GM21717 (cell line): ENCODE measurements around the gene UBXN1.

ENCODE experiments used
- ATAC-seq: cut with Tn5 transposase; IDR thresholded peaks from one replicate; pipeline ENCODE4 v1.9.1; 2021; ENCODE audit warnings: mild to moderate bottlenecking, moderate library complexity; ENCODE audit not compliant: unreplicated experiment

The UBXN1 gene, protein sequence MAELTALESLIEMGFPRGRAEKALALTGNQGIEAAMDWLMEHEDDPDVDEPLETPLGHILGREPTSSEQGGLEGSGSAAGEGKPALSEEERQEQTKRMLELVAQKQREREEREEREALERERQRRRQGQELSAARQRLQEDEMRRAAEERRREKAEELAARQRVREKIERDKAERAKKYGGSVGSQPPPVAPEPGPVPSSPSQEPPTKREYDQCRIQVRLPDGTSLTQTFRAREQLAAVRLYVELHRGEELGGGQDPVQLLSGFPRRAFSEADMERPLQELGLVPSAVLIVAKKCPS

DNA sequence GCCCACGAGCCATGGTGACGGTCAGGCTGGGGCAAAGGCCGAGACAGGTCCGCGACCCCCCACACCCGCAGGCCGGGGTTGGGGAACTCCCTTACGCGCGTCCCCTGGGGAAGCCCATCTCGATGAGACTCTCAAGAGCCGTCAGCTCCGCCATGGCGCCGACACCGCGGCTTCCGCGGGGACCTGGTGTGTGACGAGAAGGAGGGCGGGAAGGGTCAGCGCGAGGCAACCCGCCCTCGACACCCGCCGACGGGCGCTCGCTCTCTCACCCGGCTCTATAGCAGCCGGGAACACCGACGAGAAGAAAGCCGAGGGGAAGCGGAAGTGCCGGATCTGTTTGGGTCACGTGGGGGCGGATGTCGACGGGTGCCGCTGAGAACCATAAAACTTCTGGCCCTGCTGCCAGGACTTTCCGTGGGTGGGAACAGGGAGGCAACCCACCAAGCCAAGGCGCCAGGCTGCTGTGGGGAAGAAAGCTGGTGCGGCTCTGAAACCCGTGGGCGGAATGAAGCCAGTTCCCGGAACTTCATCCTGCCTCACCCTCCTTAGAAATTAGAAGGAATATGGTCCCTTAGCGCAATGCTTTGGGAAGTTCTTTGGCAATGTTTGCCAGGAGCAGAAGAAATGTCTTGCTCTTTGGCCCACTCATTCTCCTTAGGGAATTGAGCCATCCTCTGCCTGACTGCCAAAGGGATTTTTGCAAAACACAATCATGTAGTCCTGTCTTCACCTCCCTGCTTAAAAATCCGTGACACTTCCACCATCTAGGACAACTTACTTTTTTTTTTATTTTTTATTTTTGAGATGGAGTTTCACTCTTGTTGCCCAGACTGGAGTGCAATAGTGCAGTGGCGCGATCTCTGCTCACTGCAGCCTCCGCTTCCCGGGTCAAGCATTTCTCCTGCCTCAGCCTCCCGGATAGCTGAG lies at the start of gene UBXN1:
Gene UBXN1 (minus strand): TSS at position 304 of the 927 bp plus-strand sequence. CDS start 150 bp downstream, at position 154.
- ATAC-seq: peak; percentile 54

- peak; percentile 12 for ATAC-seq
Measured at GRCh38 chr11:62728171-62728988, 49.5 kb upstream of the UBXN1 start, which contains the start of gene TTC9C. TTC9C (plus strand) TSS chr11:62728486; CDS start chr11:62728849, 363 bp downstream.

DNA sequence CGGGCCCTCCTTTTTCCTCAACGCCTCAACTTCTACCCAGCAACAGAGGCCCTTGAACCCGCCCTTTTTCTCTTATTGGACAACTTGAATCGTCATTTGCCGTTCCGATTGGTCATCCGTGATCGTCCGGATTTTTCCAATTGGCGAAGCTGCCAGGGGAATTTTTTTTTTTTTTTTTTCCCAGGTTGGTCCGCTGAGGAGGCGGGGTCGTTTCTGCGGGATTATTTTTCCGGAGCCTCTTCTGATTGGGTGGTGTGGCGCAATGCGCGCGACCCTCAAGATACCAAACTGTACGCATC lies 48.9 kb upstream of the UBXN1 start:
- peak; percentile 53 for ATAC-seq

GRCh38 chr11:62727165-62727871 lies 48.4 kb upstream of the UBXN1 start, which contains the start of gene HNRNPUL2:
HNRNPUL2 (minus strand) TSS chr11:62727457; CDS start chr11:62727156, 301 bp downstream.
- ATAC-seq: peak; percentile 63

- no peak for ATAC-seq
Measured at GRCh38 chr11:62726915-62727164, 48.0 kb upstream of the UBXN1 start.

- peak; percentile 4 for ATAC-seq
Measured at GRCh38 chr11:62726156-62726914, 47.5 kb upstream of the UBXN1 start.

DNA sequence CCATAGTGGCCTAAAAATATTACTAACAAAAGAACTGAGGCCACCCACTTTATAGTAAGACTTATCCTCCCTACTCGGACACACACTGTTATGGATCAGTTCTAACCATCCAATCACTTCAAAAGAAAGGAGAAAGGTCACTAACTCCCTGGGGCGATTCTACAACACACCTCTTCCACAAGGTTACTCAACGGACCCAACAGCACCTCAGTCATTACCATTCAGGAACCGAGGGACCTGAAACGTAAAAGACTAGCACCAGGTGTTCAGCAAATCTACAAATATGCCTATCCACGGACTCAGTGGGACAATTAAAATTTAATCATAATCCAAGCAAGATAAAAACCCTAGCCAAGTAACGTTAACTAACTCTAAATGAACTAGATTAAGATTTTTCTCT lies 46.8 kb upstream of the UBXN1 start:
- ATAC-seq: no peak

DNA sequence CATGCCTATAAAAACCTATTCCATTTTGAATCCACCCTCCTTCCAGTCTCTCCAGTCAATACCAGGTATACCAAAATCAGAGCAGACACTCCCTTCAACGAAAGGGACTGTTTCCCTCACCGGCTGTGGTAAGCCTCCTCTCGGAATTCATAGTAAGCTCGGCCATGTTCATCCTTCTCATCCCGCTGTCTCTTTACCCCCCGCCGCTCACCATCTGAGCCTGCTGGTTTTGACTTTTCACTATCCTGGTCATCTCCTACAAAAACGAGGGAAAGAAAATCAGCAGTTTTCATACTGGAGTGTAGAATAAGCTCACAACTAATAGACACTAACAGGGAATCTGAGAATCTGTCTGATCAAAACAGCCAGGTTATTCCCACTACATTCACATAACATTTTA lies 45.3 kb upstream of the UBXN1 start:
- no peak for ATAC-seq

GRCh38 chr11:62721994-62722393 lies 43.1 kb upstream of the UBXN1 start:
- ATAC-seq: no peak

DNA sequence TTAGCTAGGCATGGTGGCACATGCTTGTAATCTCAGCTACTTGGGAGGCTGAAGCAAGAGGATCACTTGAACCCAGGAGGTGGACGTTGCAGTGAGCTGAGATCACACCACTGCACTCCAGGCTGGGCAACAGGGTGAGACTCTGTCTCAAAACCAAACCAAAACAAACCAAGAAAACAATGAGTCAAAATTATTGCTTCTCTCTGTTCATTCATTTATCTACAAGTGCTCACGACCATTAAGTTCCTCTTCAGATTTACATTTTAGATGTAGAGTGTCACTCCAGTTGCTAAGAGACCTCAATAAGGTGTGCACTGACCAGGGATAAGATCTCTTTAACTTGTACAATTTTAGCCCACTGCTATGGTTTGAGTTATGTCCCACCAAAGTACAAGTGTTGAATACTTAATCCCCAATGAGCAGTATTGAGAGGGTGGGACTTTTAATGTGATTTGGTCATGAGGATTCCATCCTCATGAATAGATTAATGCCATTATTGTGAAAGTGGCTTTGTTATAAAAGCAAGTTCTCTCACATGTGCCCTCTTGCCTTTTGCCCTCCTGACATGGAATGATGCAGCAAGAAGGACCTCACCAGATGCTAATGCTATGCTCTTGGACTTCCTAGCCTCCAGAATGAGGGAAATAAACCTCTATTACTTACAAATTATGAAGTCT lies 40.6 kb upstream of the UBXN1 start:
- ATAC-seq: no peak

GRCh38 chr11:62716816-62717215 lies 37.9 kb upstream of the UBXN1 start:
- no peak for ATAC-seq

GRCh38 chr11:62716206-62716605 lies 37.3 kb upstream of the UBXN1 start:
- no peak for ATAC-seq

DNA sequence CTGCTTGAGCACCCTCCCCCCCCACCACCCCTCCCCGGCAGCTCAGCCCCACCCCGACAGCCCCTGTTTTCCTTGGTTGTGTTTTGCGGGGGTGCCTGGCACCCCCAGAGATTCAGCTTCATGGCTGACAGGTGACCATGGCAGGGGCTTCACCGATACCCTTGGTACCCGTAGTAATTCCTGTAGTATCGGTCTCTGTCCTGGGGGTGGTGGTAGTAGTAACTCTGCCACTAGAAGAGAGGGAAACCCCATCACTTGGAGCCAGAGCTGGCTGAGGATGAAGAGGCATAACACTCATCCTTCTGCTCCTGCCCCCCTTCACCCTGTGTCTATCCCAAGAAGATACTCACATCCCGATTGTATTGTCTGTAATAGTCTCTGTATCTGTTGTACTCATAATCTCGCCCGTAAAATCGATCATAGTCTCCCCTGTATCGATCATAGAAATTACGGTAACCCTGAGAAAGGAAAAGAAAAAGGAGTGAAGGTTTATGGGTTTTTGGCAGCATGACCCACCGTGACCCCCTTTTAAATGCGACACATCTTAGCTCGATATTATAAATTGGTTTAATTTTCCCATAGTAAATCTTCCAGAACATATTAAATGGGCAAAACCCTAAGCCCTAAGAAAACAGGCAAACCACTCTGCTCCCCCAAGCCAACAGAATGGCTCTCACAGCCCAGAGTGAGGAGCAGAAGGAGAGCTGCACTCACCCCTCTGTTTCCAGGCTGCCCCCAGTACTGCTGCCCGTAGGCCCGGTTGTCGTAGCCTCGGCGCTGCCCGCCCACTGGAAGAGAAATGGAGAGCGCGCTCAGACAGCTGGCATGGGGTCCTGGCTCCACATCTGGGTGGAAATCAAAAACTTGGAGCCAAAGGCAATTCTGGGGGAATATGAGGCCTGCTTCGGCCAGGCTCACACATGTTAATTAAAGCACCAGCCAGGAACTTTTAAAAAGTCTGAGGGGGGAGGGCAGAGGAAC lies 36.6 kb upstream of the UBXN1 start:
- no peak for ATAC-seq

DNA sequence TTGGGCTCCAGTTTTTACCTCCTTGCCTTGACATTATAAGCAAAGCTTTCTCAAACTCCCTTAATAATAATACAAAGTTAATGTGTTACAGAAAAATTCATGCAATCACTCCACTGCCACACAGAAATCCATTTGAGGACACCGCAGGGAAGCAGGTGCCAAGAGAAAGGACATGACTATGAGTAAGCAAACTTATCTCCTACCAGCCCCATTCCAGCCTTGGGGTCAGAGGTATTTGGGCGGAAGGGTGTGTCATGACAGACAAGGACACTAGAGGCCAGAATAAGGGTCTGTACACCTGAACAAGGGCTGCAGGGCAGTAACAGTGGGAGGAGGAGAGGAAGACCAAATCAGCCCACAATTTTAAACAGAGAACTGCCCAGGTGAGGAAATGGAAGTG lies 34.5 kb upstream of the UBXN1 start:
- ATAC-seq: no peak

- ATAC-seq: no peak
Measured at GRCh38 chr11:62712861-62713260, 34.0 kb upstream of the UBXN1 start.

- no peak for ATAC-seq
Measured at GRCh38 chr11:62712276-62712812, 33.5 kb upstream of the UBXN1 start.

DNA sequence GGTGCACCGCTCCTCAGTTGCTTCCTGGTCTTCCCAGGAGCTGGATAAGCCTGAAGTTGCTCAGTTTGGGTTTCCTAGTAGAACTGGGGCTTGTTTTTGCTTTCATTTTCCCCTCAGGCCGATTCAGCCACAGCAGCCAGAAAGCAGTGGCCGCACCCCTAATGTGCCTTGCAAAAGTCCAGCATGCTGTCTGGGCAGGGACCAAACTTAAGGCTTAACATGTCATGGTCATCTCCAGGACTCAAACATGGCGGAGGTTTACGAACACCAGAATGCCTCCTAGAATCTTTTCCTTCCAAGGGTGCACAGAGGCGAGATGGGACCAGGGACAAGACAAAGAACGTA lies 31.1 kb upstream of the UBXN1 start:
- no peak for ATAC-seq
